ENCODE measurements around the gene RCOR2. TPM values are rescaled to one million over a fixed set of nuclear protein-coding genes. Genes with fewer than 3 reads are reported as not detected.

RCOR2 gene
- total and polyA plus RNA-seq, 2 donors (not counting 1 experiment from before 2014, with no cell fraction given): not detected

DNA sequence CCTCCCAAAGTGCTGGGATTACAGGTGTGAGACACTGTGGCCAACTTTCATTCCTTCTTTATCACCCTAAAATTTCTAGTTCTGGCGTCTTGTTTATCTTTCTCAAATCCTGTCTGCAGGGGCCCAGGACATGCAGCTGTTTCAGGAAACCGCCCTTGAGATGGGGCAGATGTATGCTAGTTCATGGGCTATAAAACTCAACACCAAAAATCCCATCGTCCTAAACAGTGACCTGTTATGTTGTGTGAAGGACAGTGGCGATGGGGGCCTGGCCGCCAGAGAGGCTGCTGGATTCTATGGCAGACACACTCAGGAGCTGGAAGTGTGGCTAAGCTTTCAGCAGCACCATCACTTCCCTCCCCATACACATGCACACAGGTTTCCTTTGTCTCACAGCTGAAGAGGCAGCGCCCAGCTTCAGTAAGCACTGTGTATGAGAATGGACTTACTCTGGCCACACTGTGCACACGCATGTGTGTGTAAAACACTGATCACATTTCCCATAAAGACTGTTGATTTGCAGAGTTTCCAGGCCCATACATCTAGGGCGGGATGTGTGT, 41.4 kb downstream of the RCOR2 start:
- ATAC-seq (ENCODE audit: low read depth) (no peak), DNase-seq (no peak)
- H2AFZ ChIP-seq (ENCODE audit: insufficient read depth, low read depth, low read length, poor library complexity, severe bottlenecking): no peak overlapping the region
- no peaks in the 10 kb centered on the region for H3K27me3 ChIP-seq (replicated peaks in 1 of 4; ENCODE audit: control extremely low read depth in 1 of 4, control insufficient read depth in 3 of 4, insufficient read depth in 4 of 4, low read length in 3 of 4)
- no peaks in the 10 kb centered on the region for H3K9me3 Mint-ChIP-seq (ENCODE audit: insufficient read depth)
- H3K27ac ChIP-seq (ENCODE audit: low read length in 2 of 2): no peak overlapping the region
- H3K27me3 Mint-ChIP-seq: no peaks in the 10 kb centered on the region
- intact Hi-C loops (cut with micrococcal nuclease): no loop called here
- TF ChIP-seq EZH2 (IDR thresholded peaks at IDR 0.05; ENCODE audit: borderline replicate concordance, insufficient read depth, low read depth, low read length, poor library complexity, severe bottlenecking): no peak
- TF ChIP-seq, protein P1, sequence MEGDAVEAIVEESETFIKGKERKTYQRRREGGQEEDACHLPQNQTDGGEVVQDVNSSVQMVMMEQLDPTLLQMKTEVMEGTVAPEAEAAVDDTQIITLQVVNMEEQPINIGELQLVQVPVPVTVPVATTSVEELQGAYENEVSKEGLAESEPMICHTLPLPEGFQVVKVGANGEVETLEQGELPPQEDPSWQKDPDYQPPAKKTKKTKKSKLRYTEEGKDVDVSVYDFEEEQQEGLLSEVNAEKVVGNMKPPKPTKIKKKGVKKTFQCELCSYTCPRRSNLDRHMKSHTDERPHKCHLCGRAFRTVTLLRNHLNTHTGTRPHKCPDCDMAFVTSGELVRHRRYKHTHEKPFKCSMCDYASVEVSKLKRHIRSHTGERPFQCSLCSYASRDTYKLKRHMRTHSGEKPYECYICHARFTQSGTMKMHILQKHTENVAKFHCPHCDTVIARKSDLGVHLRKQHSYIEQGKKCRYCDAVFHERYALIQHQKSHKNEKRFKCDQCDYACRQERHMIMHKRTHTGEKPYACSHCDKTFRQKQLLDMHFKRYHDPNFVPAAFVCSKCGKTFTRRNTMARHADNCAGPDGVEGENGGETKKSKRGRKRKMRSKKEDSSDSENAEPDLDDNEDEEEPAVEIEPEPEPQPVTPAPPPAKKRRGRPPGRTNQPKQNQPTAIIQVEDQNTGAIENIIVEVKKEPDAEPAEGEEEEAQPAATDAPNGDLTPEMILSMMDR (IDR thresholded peaks at IDR 0.05): no peak
- no peak overlapping the region for H3K4me3 Mint-ChIP-seq
- POLR2A ChIA-PET: no interaction called here
- peaks cover 17 to 26% of the 10 kb centered on the region in 2 donors for H3K4me1 ChIP-seq (ENCODE audit: control insufficient read depth in 2 of 2, insufficient read depth in 2 of 2, low read length in 2 of 2)
- peaks cover 99% of the 10 kb centered on the region for H4K20me1 ChIP-seq (ENCODE audit: control insufficient read depth, insufficient read depth, low read length, poor library complexity, severe bottlenecking)
- no peak overlapping the region for H3K4me2 ChIP-seq (replicated peaks; ENCODE audit: low read depth, low read length, poor library complexity, severe bottlenecking)
- no peak overlapping the region for H3K4me3 ChIP-seq (ENCODE audit: control extremely low read depth in 1 of 5, extremely low read depth in 1 of 5, insufficient read depth in 1 of 5, low read depth in 2 of 5, low read length in 4 of 5)
- WGBS (ENCODE audit: insufficient coverage): 100% methylated on average over 2 of the region's 8 CpGs
- peaks cover 0 to 24% of the 10 kb centered on the region in 2 experiments for H3K36me3 ChIP-seq (replicated peaks in 1 of 2; ENCODE audit: control extremely low read depth in 1 of 2, control insufficient read depth in 1 of 2, extremely low read depth in 1 of 2, insufficient read depth in 2 of 2, low read length in 1 of 2)
- peaks cover 50% of the 10 kb centered on the region for H3K4me1 Mint-ChIP-seq
- no peaks in the 10 kb centered on the region for H3K9me3 ChIP-seq (ENCODE audit: control extremely low read depth in 1 of 3, control insufficient read depth in 2 of 3, insufficient read depth in 1 of 3, low read length in 2 of 3)
- no peak overlapping the region for H3K9ac ChIP-seq (ENCODE audit: low read length)
- H3K79me2 ChIP-seq (ENCODE audit: control insufficient read depth, insufficient read depth, low read length): peaks cover 99% of the 10 kb centered on the region
- CTCF ChIA-PET: interaction anchor here (1.2 kb wide), 1 partner anchor 39 kb away, joined by 3 read pairs; no protein-coding TSS in a partner anchor
- H3K27ac Mint-ChIP-seq: no peak overlapping the region

DNA sequence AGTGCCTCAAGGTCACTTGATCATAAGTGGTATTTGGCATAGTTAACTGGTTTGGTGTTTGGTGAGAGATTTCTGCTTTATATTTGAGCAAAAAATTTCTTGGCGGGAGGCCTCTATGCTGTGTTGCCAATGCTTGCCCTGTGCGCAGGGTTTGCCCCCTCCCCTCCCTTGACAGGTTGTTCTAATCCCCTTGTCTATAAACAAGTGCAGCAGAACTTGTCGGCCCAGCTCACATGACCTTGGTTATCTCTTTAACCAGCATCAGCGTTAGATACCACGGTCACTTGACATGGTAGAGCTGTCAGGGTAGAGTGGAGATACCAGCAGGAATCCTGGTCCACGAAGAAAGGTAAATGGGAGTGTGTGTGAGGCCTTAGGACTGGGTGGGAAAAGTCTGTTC, 42.5 kb downstream of the RCOR2 start:
- H3K9me3 Mint-ChIP-seq (ENCODE audit: insufficient read depth): no peaks in the 10 kb centered on the region
- intact Hi-C loops (cut with micrococcal nuclease): no loop called here
- H3K4me3 Mint-ChIP-seq: no peak overlapping the region
- peaks cover 0 to 34% of the 10 kb centered on the region in 2 experiments for H3K36me3 ChIP-seq (replicated peaks in 1 of 2; ENCODE audit: control extremely low read depth in 1 of 2, control insufficient read depth in 1 of 2, extremely low read depth in 1 of 2, insufficient read depth in 2 of 2, low read length in 1 of 2)
- WGBS (ENCODE audit: insufficient coverage): 80% methylated on average over 5 of the region's 6 CpGs
- H2AFZ ChIP-seq (ENCODE audit: insufficient read depth, low read depth, low read length, poor library complexity, severe bottlenecking): no peak overlapping the region
- H3K27ac ChIP-seq (ENCODE audit: low read length in 2 of 2): no peak overlapping the region
- H3K27me3 Mint-ChIP-seq: no peaks in the 10 kb centered on the region
- H3K79me2 ChIP-seq (ENCODE audit: control insufficient read depth, insufficient read depth, low read length): peaks cover 99% of the 10 kb centered on the region
- DNase-seq (no peak), ATAC-seq (ENCODE audit: low read depth) (no peak)
- no peak overlapping the region for H3K4me2 ChIP-seq (replicated peaks; ENCODE audit: low read depth, low read length, poor library complexity, severe bottlenecking)
- H3K4me1 ChIP-seq (ENCODE audit: control insufficient read depth in 2 of 2, insufficient read depth in 2 of 2, low read length in 2 of 2): peaks cover 27 to 36% of the 10 kb centered on the region in 2 donors
- no peak for TF ChIP-seq EZH2 (IDR thresholded peaks at IDR 0.05; ENCODE audit: borderline replicate concordance, insufficient read depth, low read depth, low read length, poor library complexity, severe bottlenecking)
- TF ChIP-seq, protein P1 (IDR thresholded peaks at IDR 0.05): no peak
- no peak overlapping the region for H3K9ac ChIP-seq (ENCODE audit: low read length)
- H3K9me3 ChIP-seq (ENCODE audit: control extremely low read depth in 1 of 3, control insufficient read depth in 2 of 3, insufficient read depth in 1 of 3, low read length in 2 of 3): no peaks in the 10 kb centered on the region
- peaks cover 53% of the 10 kb centered on the region for H3K4me1 Mint-ChIP-seq
- H3K27me3 ChIP-seq (replicated peaks in 1 of 4; ENCODE audit: control extremely low read depth in 1 of 4, control insufficient read depth in 3 of 4, insufficient read depth in 4 of 4, low read length in 3 of 4): no peaks in the 10 kb centered on the region
- H3K27ac Mint-ChIP-seq: no peak overlapping the region
- ChIA-PET POLR2A (no interaction called here), CTCF (interaction anchor here (0.6 to 0.8 kb wide), 2 partner anchors 17 to 38 kb away, joined by 3 to 5 read pairs; no protein-coding TSS in a partner anchor)
- peaks cover 99% of the 10 kb centered on the region for H4K20me1 ChIP-seq (ENCODE audit: control insufficient read depth, insufficient read depth, low read length, poor library complexity, severe bottlenecking)
- H3K4me3 ChIP-seq (ENCODE audit: control extremely low read depth in 1 of 5, extremely low read depth in 1 of 5, insufficient read depth in 1 of 5, low read depth in 2 of 5, low read length in 4 of 5): no peak overlapping the region
